GM12801 (cell line): ENCODE results near the gene CYP4F8.

Experiments used
- CTCF ChIP-seq: IDR thresholded peaks from one replicate; pipeline ENCODE4 v1.5.1; 2011; ENCODE audit warnings: control low read depth; ENCODE audit not compliant: insufficient read length; ENCODE audit errors: extremely low read depth

Gene CYP4F8

GRCh38 chr19:15612342-15612741 lies 2.7 kb upstream of the CYP4F8 start:
- TF ChIP-seq CTCF: no peak

GRCh38 chr19:15613338-15613737 lies 1.7 kb upstream of the CYP4F8 start:
- no peak for TF ChIP-seq CTCF

- no peak for TF ChIP-seq CTCF
Observed at GRCh38 chr19:15615526-15615925, 508 bp downstream of the CYP4F8 start.

- no peak for TF ChIP-seq CTCF
Observed at GRCh38 chr19:15616183-15616582, 1.2 kb downstream of the CYP4F8 start.

GRCh38 chr19:15616627-15617270 lies 1.7 kb downstream of the CYP4F8 start:
- TF ChIP-seq CTCF: no peak

- TF ChIP-seq CTCF: no peak
Observed at GRCh38 chr19:15618321-15618720, 3.3 kb downstream of the CYP4F8 start.

GRCh38 chr19:15621801-15622200 lies 6.8 kb downstream of the CYP4F8 start:
- no peak for TF ChIP-seq CTCF
